ENCODE data around the gene TMEM81.
A peak's percentile ranks its signal among the peaks of the same experiment; 100 is the strongest.

DNA sequence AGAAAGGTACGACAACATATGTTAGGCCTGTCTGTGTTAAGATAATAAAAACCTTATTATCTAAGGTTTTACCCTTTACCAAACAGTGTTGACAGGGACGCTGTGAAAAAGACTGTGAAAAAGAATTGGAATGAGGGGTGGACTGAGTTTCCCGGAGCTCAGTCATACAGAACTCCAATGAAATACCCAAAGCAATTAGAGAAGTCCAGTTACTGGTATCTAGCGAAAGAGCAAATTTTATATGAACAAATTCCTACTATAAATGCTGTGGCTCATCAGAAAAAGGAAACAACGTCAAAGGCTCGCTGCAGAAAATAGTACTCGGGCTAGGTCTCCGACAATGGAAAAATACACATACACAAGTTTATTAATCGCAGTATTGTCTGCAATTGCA, 38.2 kb upstream of the TMEM81 start:
- TF ChIP-seq, protein P1, sequence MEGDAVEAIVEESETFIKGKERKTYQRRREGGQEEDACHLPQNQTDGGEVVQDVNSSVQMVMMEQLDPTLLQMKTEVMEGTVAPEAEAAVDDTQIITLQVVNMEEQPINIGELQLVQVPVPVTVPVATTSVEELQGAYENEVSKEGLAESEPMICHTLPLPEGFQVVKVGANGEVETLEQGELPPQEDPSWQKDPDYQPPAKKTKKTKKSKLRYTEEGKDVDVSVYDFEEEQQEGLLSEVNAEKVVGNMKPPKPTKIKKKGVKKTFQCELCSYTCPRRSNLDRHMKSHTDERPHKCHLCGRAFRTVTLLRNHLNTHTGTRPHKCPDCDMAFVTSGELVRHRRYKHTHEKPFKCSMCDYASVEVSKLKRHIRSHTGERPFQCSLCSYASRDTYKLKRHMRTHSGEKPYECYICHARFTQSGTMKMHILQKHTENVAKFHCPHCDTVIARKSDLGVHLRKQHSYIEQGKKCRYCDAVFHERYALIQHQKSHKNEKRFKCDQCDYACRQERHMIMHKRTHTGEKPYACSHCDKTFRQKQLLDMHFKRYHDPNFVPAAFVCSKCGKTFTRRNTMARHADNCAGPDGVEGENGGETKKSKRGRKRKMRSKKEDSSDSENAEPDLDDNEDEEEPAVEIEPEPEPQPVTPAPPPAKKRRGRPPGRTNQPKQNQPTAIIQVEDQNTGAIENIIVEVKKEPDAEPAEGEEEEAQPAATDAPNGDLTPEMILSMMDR (IDR thresholded peaks at IDR 0.05; ENCODE audit: low read depth, low read length), result no peak
- TF ChIP-seq POLR2A (IDR thresholded peaks at IDR 0.05; ENCODE audit: extremely low read depth, insufficient read length) (no peak), MYC (IDR thresholded peaks at IDR 0.05; ENCODE audit: low read depth, low read length) (peak; percentile 11; the same call in 1 of the 2 replicates)
- TF ChIP-seq, protein P2, sequence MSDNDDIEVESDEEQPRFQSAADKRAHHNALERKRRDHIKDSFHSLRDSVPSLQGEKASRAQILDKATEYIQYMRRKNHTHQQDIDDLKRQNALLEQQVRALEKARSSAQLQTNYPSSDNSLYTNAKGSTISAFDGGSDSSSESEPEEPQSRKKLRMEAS (IDR thresholded peaks at IDR 0.05; ENCODE audit: low read depth, low read length), result no peak

Measured in NB4 (cell line).